Measurements from ENCODE around the gene THADA. TPM values are rescaled to one million over a fixed set of nuclear protein-coding genes. Genes with fewer than 3 reads are reported as not detected.
"Not testable (repeated sequence)": the region's sequence is repeated elsewhere in the genome, so short reads cannot be mapped to it uniquely, and the experiment has no call there.

Gene THADA
- total RNA-seq, 3 donors from 2014 or later (not counting 1 experiment from before 2014, with no cell fraction given) = 34.1 to 35.7 (median 35.3) TPM

DNA sequence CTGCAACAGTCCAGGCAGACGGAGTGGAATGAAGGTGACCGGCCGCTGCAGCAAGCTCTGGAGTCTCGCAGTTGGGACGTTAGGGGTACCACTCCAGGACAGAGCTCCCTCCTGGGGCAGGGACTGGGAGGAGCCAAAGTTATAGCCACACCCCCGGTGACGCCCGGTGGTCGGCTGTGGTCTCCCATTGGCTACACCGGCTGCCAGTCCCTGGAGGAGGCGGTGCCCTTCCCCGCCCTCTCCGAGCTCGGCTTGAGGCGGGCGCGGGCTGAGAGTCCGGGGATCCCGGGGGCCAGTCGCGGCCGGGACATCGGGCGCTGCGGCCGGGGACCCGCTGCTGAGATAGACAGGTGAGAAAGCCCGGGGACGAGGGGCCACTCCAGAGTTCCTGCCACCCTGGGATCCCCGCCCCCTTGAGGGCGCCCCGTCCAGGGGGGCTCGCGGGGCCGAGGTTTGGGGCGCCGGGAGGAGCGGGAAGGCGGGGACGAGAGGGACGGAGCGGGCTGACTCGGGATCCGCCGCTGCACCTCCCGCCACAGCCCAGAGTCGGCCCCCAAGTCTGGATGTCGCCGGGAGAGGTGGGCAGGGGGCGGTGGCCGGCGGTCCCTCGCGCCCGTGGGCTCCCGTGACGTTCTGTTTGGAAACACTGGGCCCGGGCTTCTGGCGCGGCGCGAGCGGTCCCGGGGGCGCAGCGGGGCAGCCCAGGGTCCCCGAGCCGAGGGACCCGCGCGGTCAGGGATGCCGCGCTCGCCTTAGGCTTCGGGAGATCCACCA lies 41.4 kb upstream of the THADA start, which contains the start of gene PLEKHH2:
TSS of gene PLEKHH2 (plus strand) at position 231 of the 774 bp plus-strand sequence. CDS start 7,414 bp downstream, outside the sequence.
- Histone ChIP-seq H3K27ac (ENCODE audit: low read length) (no peak within 1 kb of the TSS), H3K36me3 (ENCODE audit: control insufficient read depth, insufficient read depth, low read length) (no peaks in the 10 kb centered on the region), H3K4me3 (ENCODE audit: low read length) (peak within 1 kb of the TSS; percentile 35), H3K27me3 (ENCODE audit: control insufficient read depth, insufficient read depth, low read length) (peaks cover 28% of the 10 kb centered on the region), H3K9me3 (ENCODE audit: control insufficient read depth, insufficient read depth, low read length) (peaks cover 9% of the 10 kb centered on the region), H3K4me1 (ENCODE audit: control insufficient read depth, insufficient read depth, low read length) (peaks cover 20% of the 10 kb centered on the region)
- peak; percentile 68 to 90 for DNase-seq
- peak; percentile 95 to 100 (median 99) for ATAC-seq
- Mint-ChIP-seq H3K4me3 (peak within 1 kb of the TSS; percentile 88), H3K27ac (no peak within 1 kb of the TSS), H3K9me3 (peaks cover 3 to 4% of the 10 kb centered on the region in 2 donors), H3K4me1 (peaks cover 7 to 13% of the 10 kb centered on the region in 2 donors), H3K36me3 (no peaks in the 10 kb centered on the region), H3K27me3 (ENCODE audit: low read depth in 2 of 2) (peaks cover 49 to 63% of the 10 kb centered on the region in 2 donors)
- 2% methylated on average over 75 of the region's 75 CpGs for WGBS (ENCODE audit: insufficient coverage)
- TF ChIP-seq, protein P1, sequence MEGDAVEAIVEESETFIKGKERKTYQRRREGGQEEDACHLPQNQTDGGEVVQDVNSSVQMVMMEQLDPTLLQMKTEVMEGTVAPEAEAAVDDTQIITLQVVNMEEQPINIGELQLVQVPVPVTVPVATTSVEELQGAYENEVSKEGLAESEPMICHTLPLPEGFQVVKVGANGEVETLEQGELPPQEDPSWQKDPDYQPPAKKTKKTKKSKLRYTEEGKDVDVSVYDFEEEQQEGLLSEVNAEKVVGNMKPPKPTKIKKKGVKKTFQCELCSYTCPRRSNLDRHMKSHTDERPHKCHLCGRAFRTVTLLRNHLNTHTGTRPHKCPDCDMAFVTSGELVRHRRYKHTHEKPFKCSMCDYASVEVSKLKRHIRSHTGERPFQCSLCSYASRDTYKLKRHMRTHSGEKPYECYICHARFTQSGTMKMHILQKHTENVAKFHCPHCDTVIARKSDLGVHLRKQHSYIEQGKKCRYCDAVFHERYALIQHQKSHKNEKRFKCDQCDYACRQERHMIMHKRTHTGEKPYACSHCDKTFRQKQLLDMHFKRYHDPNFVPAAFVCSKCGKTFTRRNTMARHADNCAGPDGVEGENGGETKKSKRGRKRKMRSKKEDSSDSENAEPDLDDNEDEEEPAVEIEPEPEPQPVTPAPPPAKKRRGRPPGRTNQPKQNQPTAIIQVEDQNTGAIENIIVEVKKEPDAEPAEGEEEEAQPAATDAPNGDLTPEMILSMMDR (IDR thresholded peaks at IDR 0.05) = no peak
- intact Hi-C loops (cut with micrococcal nuclease) = no loop called here

DNA sequence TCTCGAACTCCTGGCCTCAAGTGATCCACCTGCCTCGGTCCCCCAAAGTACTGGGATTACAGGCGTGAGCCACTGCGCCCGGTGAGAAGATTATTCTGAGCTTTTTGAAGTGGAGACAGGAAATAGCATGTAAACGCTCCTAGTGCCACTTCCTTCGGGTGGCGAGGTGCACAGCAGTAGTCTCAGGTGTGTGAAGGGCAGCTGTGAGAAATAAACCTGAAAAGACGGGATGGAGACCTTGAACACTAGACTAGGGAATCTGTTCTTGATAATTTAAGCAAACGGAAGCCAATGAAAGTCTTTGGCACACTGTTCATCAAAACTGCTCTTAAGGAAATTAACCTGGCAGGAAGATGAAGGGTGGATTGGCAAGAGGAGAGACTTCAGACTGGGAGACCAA lies 40.8 kb upstream of the THADA start:
- intact Hi-C loops (cut with micrococcal nuclease) = no loop called here
- ATAC-seq = peak in 1 of 3 donors; percentile 9
- 14% methylated on average over 10 of the region's 10 CpGs for WGBS (ENCODE audit: insufficient coverage)
- peak overlapping the region; percentile 35 for H3K4me3 ChIP-seq (ENCODE audit: low read length)
- no peaks in the 10 kb centered on the region for H3K36me3 ChIP-seq (ENCODE audit: control insufficient read depth, insufficient read depth, low read length)
- H3K9me3 ChIP-seq (ENCODE audit: control insufficient read depth, insufficient read depth, low read length) = peaks cover 9% of the 10 kb centered on the region
- no peak overlapping the region for H3K27ac ChIP-seq (ENCODE audit: low read length)
- no peak overlapping the region for H3K27ac Mint-ChIP-seq
- peak in 1 of 2 donors; percentile 62 for DNase-seq
- peaks cover 53 to 69% of the 10 kb centered on the region in 2 donors for H3K27me3 Mint-ChIP-seq (ENCODE audit: low read depth in 2 of 2)
- H3K4me1 ChIP-seq (ENCODE audit: control insufficient read depth, insufficient read depth, low read length) = peaks cover 20% of the 10 kb centered on the region
- no peaks in the 10 kb centered on the region for H3K36me3 Mint-ChIP-seq
- H3K27me3 ChIP-seq (ENCODE audit: control insufficient read depth, insufficient read depth, low read length) = peaks cover 28% of the 10 kb centered on the region
- TF ChIP-seq, protein P1 (IDR thresholded peaks at IDR 0.05) = no peak
- H3K9me3 Mint-ChIP-seq = peaks cover 3 to 4% of the 10 kb centered on the region in 2 donors
- H3K4me3 Mint-ChIP-seq = peak overlapping the region; percentile 88
- peaks cover 7 to 13% of the 10 kb centered on the region in 2 donors for H3K4me1 Mint-ChIP-seq

DNA sequence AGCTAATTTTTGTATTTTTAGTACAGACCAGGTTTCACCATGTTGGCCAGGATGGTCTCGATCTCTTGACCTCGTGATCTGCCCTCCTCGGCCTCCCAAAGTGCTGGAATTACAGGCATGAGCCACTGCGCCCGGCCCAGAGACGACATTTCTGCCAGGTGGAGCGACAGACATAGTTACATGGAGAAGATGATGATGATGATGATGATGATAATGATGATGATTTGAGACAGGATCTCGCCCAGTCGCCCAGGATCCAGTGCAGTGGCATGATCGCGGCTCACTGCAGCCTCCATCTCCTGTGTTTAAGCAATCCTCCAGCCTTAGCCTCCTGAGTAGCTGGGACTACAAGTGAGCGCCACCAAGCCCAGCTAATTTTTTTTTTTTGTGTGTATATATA lies 40.3 kb upstream of the THADA start:
- H3K27me3 Mint-ChIP-seq (ENCODE audit: low read depth in 2 of 2) = peaks cover 56 to 74% of the 10 kb centered on the region in 2 donors
- intact Hi-C loops (cut with micrococcal nuclease) = not testable (repeated sequence)

DNA sequence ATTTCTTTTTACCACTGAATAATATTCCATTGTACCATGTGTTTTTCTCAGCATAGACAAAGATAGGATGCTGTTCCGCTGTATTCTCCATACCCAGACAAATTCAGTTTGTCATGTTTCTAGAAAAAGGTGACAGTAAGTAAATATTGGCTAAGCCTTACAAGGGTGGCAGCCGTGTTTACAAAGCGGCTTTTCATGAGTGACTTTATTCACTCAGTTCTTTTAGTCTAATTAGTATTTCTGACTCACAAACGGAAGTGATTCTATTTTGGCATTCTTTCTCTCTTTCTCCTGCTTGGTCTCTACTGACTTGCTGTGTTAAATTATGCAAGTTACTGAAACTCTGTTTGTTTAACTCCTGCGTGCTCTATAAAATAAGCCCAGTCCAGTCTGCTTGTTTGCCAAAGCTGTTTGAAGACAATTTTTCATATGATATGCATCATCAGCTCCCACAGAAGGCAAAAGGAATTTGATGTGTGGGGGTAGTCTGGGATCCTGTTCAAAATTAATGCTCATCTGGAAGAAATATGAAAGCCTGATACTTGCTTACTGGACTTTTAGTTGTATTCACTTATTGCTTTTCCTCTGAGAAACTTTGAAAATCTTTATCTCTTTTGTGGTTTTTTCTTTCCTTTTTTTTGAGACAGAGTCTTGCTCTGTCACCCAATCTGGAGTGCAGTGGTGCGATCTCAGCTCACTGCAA lies 38.9 kb upstream of the THADA start:
- Mint-ChIP-seq H3K4me3 (no peak overlapping the region), H3K27me3 (ENCODE audit: low read depth in 2 of 2) (peaks cover 54 to 82% of the 10 kb centered on the region in 2 donors)

More for the DNA sequence above, 40.3 kb upstream of the THADA start:
- Mint-ChIP-seq H3K4me3 (peak overlapping the region; percentile 60), H3K4me1 (peaks cover 7 to 13% of the 10 kb centered on the region in 2 donors)
- WGBS (ENCODE audit: insufficient coverage) = 95% methylated on average over 11 of the region's 12 CpGs
- ATAC-seq; H3K36me3 ChIP-seq (ENCODE audit: control insufficient read depth, insufficient read depth, low read length); H3K27ac Mint-ChIP-seq; H3K9me3 ChIP-seq (ENCODE audit: control insufficient read depth, insufficient read depth, low read length); DNase-seq; H3K27ac ChIP-seq (ENCODE audit: low read length); H3K36me3 Mint-ChIP-seq; H3K4me3 ChIP-seq (ENCODE audit: low read length); H3K9me3 Mint-ChIP-seq: not testable (repeated sequence)
- peaks cover 28% of the 10 kb centered on the region for H3K27me3 ChIP-seq (ENCODE audit: control insufficient read depth, insufficient read depth, low read length)
- H3K4me1 ChIP-seq (ENCODE audit: control insufficient read depth, insufficient read depth, low read length) = peaks cover 20% of the 10 kb centered on the region

More for the DNA sequence above, 38.9 kb upstream of the THADA start:
- Mint-ChIP-seq H3K36me3 (no peaks in the 10 kb centered on the region), H3K4me1 (peaks cover 7 to 13% of the 10 kb centered on the region in 2 donors), H3K27ac (no peak overlapping the region), H3K9me3 (peaks cover 3 to 4% of the 10 kb centered on the region in 2 donors)
- Histone ChIP-seq H3K9me3 (ENCODE audit: control insufficient read depth, insufficient read depth, low read length) (peaks cover 5% of the 10 kb centered on the region), H3K4me3 (ENCODE audit: low read length) (no peak overlapping the region), H3K27ac (ENCODE audit: low read length) (no peak overlapping the region), H3K36me3 (ENCODE audit: control insufficient read depth, insufficient read depth, low read length) (no peaks in the 10 kb centered on the region), H3K27me3 (ENCODE audit: control insufficient read depth, insufficient read depth, low read length) (peaks cover 28% of the 10 kb centered on the region), H3K4me1 (ENCODE audit: control insufficient read depth, insufficient read depth, low read length) (peaks cover 20% of the 10 kb centered on the region)
- 79% methylated on average over 5 of the region's 6 CpGs for WGBS (ENCODE audit: insufficient coverage)
- TF ChIP-seq, protein P1 (IDR thresholded peaks at IDR 0.05) = no peak
- ATAC-seq (no peak), DNase-seq (no peak)
- intact Hi-C loops (cut with micrococcal nuclease) = no loop called here

All from natural killer cell (primary cell).